Colon (tissue), 2 donors: Measurements from ENCODE around the gene FANCI.
"Not testable (repeated sequence)": the region's sequence is repeated elsewhere in the genome, so short reads cannot be mapped to it uniquely, and the experiment has no call there.

Source experiments
- FAIRE-seq: peaks from 2 replicates; lab custom pipeline; 2012; peaks lifted over from hg19 to GRCh38; lab: Jason Lieb, UNC
- donor health status: control.
- donor health status: control.

Gene FANCI

GRCh38 chr15:89225588-89225987 is 18.2 kb upstream of the FANCI start:
- FAIRE-seq = no peak

- no peak for FAIRE-seq
These were observed 17.2 kb upstream of the FANCI start for GRCh38 chr15:89226359-89227221.

GRCh38 chr15:89227425-89227824 is 16.4 kb upstream of the FANCI start:
- no peak for FAIRE-seq

GRCh38 chr15:89230277-89230676 is 13.5 kb upstream of the FANCI start:
- no peak for FAIRE-seq

GRCh38 chr15:89231832-89232231 is 11.9 kb upstream of the FANCI start:
- no peak for FAIRE-seq

- FAIRE-seq = not testable (repeated sequence)
These were observed 3.6 kb upstream of the FANCI start for GRCh38 chr15:89239883-89240810.

GRCh38 chr15:89243046-89243690 is 611 bp upstream of the FANCI start:
- FAIRE-seq = no peak

- no peak for FAIRE-seq
These were observed 760 bp downstream of the FANCI start for GRCh38 chr15:89244574-89244903.

GRCh38 chr15:89247446-89247845 is 3.7 kb downstream of the FANCI start:
- no peak for FAIRE-seq

- no peak for FAIRE-seq
These were observed 4.8 kb downstream of the FANCI start for GRCh38 chr15:89248584-89248983.

GRCh38 chr15:89250142-89250541 is 6.4 kb downstream of the FANCI start:
- not testable (repeated sequence) for FAIRE-seq

- FAIRE-seq = not testable (repeated sequence)
These were observed 33.5 kb downstream of the FANCI start for GRCh38 chr15:89277281-89277680.

GRCh38 chr15:89278307-89278706 is 34.5 kb downstream of the FANCI start:
- no peak for FAIRE-seq

GRCh38 chr15:89282631-89283030 is 38.9 kb downstream of the FANCI start:
- no peak for FAIRE-seq

- FAIRE-seq = no peak
These were observed 39.4 kb downstream of the FANCI start for GRCh38 chr15:89283201-89283600.

- no peak for FAIRE-seq
These were observed 48.2 kb downstream of the FANCI start for GRCh38 chr15:89291934-89292438.

- no peak for FAIRE-seq
These were observed 49.2 kb downstream of the FANCI start for GRCh38 chr15:89293012-89293411.

- no peak for FAIRE-seq
These were observed 56.1 kb downstream of the FANCI start for GRCh38 chr15:89299896-89300295.

GRCh38 chr15:89301304-89302089 is 57.7 kb downstream of the FANCI start:
- FAIRE-seq = no peak

GRCh38 chr15:89303986-89304385 is 60.2 kb downstream of the FANCI start:
- FAIRE-seq = no peak

- no peak for FAIRE-seq
These were observed 61.6 kb downstream of the FANCI start for GRCh38 chr15:89305395-89305794.
